Ovary (tissue), 9 donors: Measurements from ENCODE around the gene YES1. TPM values are rescaled to one million over a fixed set of nuclear protein-coding genes. Genes with fewer than 3 reads are reported as not detected.

Experiments
- DNase-seq, 5 donors: peaks; one replicate each; pipeline ENCODE4 v3.0.0-alpha.2; 2019 to 2020
- H3K27ac ChIP-seq, 2 donors: fragments of 200-600 bp; one replicate each; pipeline versions ENCODE4 v1.5.1 to v1.8.0; 2019 to 2022
- H3K27me3 ChIP-seq: fragments of 200-600 bp; one replicate; pipeline ENCODE4 v1.8.0; 2022
- H3K36me3 ChIP-seq: fragments of 200-600 bp; sonication (generic); one replicate; pipeline ENCODE4 v1.5.1; 2019
- H3K4me1 ChIP-seq: one replicate; pipeline ENCODE4 v1.8.1; 2013; ENCODE audit warnings: mild to moderate bottlenecking, moderate library complexity; ENCODE audit not compliant: insufficient read depth
- H3K4me3 ChIP-seq: fragments of 200-600 bp; sonication (generic); one replicate; pipeline ENCODE4 v1.5.1; 2017
- H3K9me3 ChIP-seq, 2 donors: fragments of 200-600 bp in 1 of 2; sonication (generic) in 1 of 2; one replicate each; pipeline versions ENCODE4 v1.5.1 to v1.8.1; 2013 to 2019; ENCODE audit warnings: mild to moderate bottlenecking in 1 of 2, moderate library complexity in 1 of 2
- EP300 ChIP-seq: sonication (generic); formaldehyde crosslinking; IDR thresholded peaks from one replicate; pipeline ENCODE4 v1.6.1; 2017; ENCODE audit warnings: antibody characterized with exemption
- POLR2A ChIP-seq: fragments of 450-650 bp; IDR thresholded peaks from one replicate; pipeline ENCODE4 v1.6.1; 2017; ENCODE audit warnings: antibody characterized with exemption, mild to moderate bottlenecking, moderate library complexity
- WGBS, 3 donors: extraction: QIAGEN DNeasy Blood & Tissue Kit in 1 of 3; methylation state at CpG; one replicate each; pipeline versions ENCODE4 v1.1.5 to v1.1.7; 2013 to 2017; 5-methylcytosine and 5-hydroxymethylcytosine counted together
- intact Hi-C, 4 donors: fragments of 100-400 bp; cut with DNase I; formaldehyde crosslinking; loops; one replicate each; pipeline versions ENCODE4 v1.11.0 to v1.15.1; 2022 to 2023
- polyA plus RNA-seq, 2 donors: library from polyadenylated mRNA; stranded (reverse); fragments of 200-250 nt in 1 of 2; fragments of 350-450 nt in 1 of 2; fragmentation: Illumina TruSeq in 1 of 2; extraction: RNeasy Lipid Tissue Mini Kit (QIAGEN cat#74804) in 1 of 2; gene quantifications; one replicate each; pipeline ENCODE4 v1.2.3, GENCODE V29; 2013 to 2014
- total RNA-seq, 7 donors: library from RNA; depleted of rRNA in 2 of 7; stranded (reverse); fragments of >200 nt in 2 of 7; fragmentation: NEBNext Ultra II Directional in 3 of 7; extraction: Animal tissue kit (Norgen Biotek cat#: 25700) in 3 of 7; gene quantifications; one replicate each; pipeline versions ENCODE4 v1.1.0 to v1.2.4, GENCODE V29; 2016 to 2023
- TF ChIP-seq, protein P1 (sequence below), 3 donors: fragments of 450-650 bp in 2 of 3; fragments of 200-600 bp in 1 of 3; IDR thresholded peaks; one replicate each; pipeline versions ENCODE4 v1.5.1 to v1.8.0; 2016 to 2022; ENCODE audit warnings: antibody characterized with exemption in 3 of 3, mild to moderate bottlenecking in 1 of 3
- donor health status: DM: no; HTN: no; CAD: no; lungs with moderate emphysema.
- donor health status: DM: no; HTN: no; CAD: no.
- donor health status: Bipolar disorder and iron deficiency.
- donor health status: DM: yes; HTN: yes; CAD: no.
- donor health status: DM: no; HTN: no; CAD: no.
- donor health status: DM: yes; HTN: yes; CAD: no.

Gene YES1
- total and polyA plus RNA-seq, 9 donors: 14.3 to 95.1 (median 34.6) TPM

DNA sequence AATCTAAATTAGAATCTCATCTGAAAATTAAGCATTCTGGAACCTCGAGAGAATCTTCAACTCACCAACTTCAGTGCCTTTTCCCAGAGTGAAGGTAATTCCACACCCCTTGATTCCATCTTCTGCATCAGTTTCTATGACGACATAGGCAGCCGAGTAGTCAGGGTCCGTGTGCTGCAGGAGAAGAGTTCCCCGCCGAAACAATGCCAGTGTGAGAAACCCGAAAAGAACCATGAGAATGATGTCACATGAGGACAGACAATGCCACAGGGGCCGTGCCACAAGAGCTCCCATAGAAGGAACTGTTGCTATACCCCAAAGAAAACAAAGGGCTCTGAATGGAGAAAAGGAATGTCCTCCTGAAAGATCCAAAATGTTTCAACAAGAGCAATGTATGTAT lies 105.6 kb downstream of the YES1 start:
- no peak for DNase-seq
- no peak for TF ChIP-seq POLR2A
- TF ChIP-seq EP300: no peak
- TF ChIP-seq, protein P1, sequence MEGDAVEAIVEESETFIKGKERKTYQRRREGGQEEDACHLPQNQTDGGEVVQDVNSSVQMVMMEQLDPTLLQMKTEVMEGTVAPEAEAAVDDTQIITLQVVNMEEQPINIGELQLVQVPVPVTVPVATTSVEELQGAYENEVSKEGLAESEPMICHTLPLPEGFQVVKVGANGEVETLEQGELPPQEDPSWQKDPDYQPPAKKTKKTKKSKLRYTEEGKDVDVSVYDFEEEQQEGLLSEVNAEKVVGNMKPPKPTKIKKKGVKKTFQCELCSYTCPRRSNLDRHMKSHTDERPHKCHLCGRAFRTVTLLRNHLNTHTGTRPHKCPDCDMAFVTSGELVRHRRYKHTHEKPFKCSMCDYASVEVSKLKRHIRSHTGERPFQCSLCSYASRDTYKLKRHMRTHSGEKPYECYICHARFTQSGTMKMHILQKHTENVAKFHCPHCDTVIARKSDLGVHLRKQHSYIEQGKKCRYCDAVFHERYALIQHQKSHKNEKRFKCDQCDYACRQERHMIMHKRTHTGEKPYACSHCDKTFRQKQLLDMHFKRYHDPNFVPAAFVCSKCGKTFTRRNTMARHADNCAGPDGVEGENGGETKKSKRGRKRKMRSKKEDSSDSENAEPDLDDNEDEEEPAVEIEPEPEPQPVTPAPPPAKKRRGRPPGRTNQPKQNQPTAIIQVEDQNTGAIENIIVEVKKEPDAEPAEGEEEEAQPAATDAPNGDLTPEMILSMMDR (IDR thresholded peaks at IDR 0.05): no peak
- no peak overlapping the region for H3K4me3 ChIP-seq
- H3K4me1 ChIP-seq: peaks cover 4% of the 10 kb centered on the region
- H3K36me3 ChIP-seq: no peaks in the 10 kb centered on the region
- no peaks in the 10 kb centered on the region for H3K27me3 ChIP-seq
- WGBS, 3 donors: 91 to 92% (median 91%) methylated on average over 8 of the region's 8 CpGs
- H3K27ac ChIP-seq: no peak overlapping the region
- H3K9me3 ChIP-seq: no peaks in the 10 kb centered on the region
- intact Hi-C loops: no loop called here

DNA sequence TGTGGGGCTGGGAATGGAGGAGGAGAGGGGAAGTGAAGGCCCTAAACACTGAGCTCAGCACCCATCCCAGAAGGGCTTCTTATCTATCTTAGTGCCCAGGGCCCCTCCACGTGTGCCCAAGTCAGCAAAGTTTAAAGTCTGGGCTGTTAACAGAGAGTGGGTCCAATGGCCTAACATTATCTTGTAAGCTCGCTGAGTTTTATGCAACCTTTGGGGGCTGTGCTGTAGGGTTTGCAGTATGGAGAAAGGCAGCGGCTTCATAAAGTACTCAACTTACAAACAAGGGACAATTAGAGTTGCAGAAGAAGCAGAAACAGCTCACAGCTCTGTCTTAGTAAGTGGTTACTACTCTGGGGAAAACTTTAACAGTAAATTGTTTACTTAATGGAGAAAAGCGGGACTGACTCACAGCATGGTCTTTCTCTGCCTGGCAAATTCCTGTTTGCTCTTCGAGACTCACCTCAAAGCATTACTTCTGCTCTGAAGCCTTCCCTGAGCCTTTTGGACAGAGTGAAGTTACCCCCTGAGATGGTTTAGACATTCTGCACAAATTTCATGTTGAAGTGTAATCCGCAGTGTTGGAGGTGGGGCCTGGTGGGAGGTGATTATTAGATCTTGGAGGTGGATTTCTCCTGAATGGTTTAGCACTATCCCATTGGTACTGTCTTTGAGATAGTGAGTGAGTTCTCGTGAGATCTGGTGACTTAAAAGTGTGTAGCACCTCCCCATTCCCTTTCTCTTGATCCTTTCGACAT lies 108.7 kb downstream of the YES1 start:
- H3K27ac ChIP-seq: no peak overlapping the region
- H3K36me3 ChIP-seq: no peaks in the 10 kb centered on the region
- H3K4me3 ChIP-seq: no peak overlapping the region
- no peaks in the 10 kb centered on the region for H3K4me1 ChIP-seq
- H3K27me3 ChIP-seq: no peaks in the 10 kb centered on the region
- no peak for DNase-seq
- intact Hi-C loops: no loop called here
- 74 to 79% (median 78%) methylated on average over 8 of the region's 8 CpGs for WGBS, 3 donors
- H3K9me3 ChIP-seq: no peaks in the 10 kb centered on the region
- TF ChIP-seq EP300 (no peak), POLR2A (no peak)
- TF ChIP-seq, protein P1 (IDR thresholded peaks at IDR 0.05): no peak

DNA sequence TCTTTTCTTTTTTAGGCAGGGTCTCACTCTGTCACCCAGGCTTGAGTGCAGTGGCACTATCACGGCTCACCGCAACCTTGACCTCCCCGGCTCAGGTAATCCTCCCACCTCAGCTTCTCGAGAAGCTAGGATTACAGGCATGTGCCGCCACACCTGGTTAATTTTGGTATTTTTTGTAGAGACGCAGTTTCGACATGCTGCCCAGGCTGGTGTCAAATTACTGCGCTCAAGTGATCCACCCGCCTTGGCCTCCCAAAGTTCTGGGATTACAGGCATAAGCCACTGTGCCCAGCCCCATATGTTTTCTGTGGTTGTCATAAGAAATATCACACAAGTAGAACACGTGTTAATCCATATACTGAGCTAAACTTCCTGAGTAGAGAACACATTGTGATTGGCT lies 114.2 kb downstream of the YES1 start:
- Histone ChIP-seq H3K4me3 (no peak overlapping the region), H3K27me3 (no peaks in the 10 kb centered on the region), H3K4me1 (peaks cover 10% of the 10 kb centered on the region), H3K9me3 (no peaks in the 10 kb centered on the region), H3K36me3 (no peaks in the 10 kb centered on the region), H3K27ac (no peak overlapping the region)
- intact Hi-C loops: no loop called here
- WGBS, 3 donors: 81 to 86% (median 82%) methylated on average over 10 of the region's 10 CpGs
- no peak for DNase-seq
- TF ChIP-seq, protein P1 (IDR thresholded peaks at IDR 0.05): no peak
- TF ChIP-seq POLR2A (no peak), EP300 (no peak)

DNA sequence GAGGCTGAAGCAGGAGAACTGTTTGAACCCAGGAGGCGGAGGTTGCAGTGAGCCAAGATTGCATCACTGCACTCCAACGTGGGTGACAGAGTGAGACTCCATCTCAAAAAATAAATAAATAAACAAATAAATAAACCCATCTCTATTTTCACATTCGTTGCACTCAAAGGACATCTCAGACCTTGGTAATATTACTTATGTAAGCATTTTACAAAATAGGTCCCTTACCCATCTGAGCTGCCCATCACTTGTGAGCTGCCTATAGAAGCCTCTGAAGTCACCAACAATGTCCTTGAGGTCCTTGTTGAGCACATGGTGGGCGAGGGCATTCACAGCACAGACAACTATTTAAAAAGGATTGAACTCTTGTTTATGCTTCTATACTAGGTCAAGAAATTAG lies 115.0 kb downstream of the YES1 start:
- intact Hi-C loops: no loop called here
- 90 to 97% (median 93%) methylated on average over 4 of the region's 4 CpGs for WGBS, 3 donors
- no peak overlapping the region for H3K4me3 ChIP-seq

More for the DNA sequence above, 115.0 kb downstream of the YES1 start:
- Histone ChIP-seq H3K27me3 (no peaks in the 10 kb centered on the region), H3K27ac (no peak overlapping the region), H3K36me3 (no peaks in the 10 kb centered on the region), H3K4me1 (peaks cover 13% of the 10 kb centered on the region), H3K9me3 (no peaks in the 10 kb centered on the region)
- no peak for DNase-seq
- TF ChIP-seq EP300 (no peak), POLR2A (no peak)
- TF ChIP-seq, protein P1 (IDR thresholded peaks at IDR 0.05): no peak
